ENCODE data around the gene GUK1.

GUK1 gene

GRCh38 chr1:228131766-228132165 lies 8.3 kb upstream of the GUK1 start:
- H2AFZ ChIP-seq (ENCODE audit: low read depth, low read length): no peak overlapping the region
- H3K36me3 ChIP-seq (ENCODE audit: insufficient read depth, low read length): no peaks in the 10 kb centered on the region
- peaks cover 3% of the 10 kb centered on the region; the same call in 1 of the 2 replicates for H3K4me1 ChIP-seq (ENCODE audit: insufficient read depth, low read length)
- DNase-seq (no peak), ATAC-seq (ENCODE audit: insufficient read depth, low read depth) (no peak)
- TF ChIP-seq EZH2 (IDR thresholded peaks at IDR 0.05; ENCODE audit: borderline replicate concordance, low read depth, low read length, severe bottlenecking) (no peak), CTCF (IDR thresholded peaks at IDR 0.05; ENCODE audit: borderline replicate concordance, extremely low read depth, low read length, poor library complexity, severe bottlenecking) (no peak)
- peaks cover 13% of the 10 kb centered on the region for H3K27me3 ChIP-seq (ENCODE audit: insufficient read depth, low read length, poor library complexity)
- no peaks in the 10 kb centered on the region for H4K20me1 ChIP-seq (ENCODE audit: insufficient read depth, low read length)
- no peak overlapping the region for H3K9ac ChIP-seq (ENCODE audit: low read depth, low read length)
- H3K27ac ChIP-seq (ENCODE audit: low read length): no peak overlapping the region
- H3K4me3 ChIP-seq (ENCODE audit: low read depth in 1 of 2, low read length in 2 of 2): no peak overlapping the region
- no peaks in the 10 kb centered on the region for H3K79me2 ChIP-seq (ENCODE audit: insufficient read depth, low read length)
- H3K9me3 ChIP-seq (ENCODE audit: insufficient read depth, low read length, severe bottlenecking): no peaks in the 10 kb centered on the region
- no peak overlapping the region for H3K4me2 ChIP-seq (ENCODE audit: insufficient read depth, low read length)

GRCh38 chr1:228134591-228134990 lies 5.5 kb upstream of the GUK1 start:
- no peak for DNase-seq
- Histone ChIP-seq H3K27ac (ENCODE audit: low read length) (no peak overlapping the region), H3K9me3 (ENCODE audit: insufficient read depth, low read length, severe bottlenecking) (no peaks in the 10 kb centered on the region), H3K4me2 (ENCODE audit: insufficient read depth, low read length) (no peak overlapping the region), H3K36me3 (ENCODE audit: insufficient read depth, low read length) (no peaks in the 10 kb centered on the region), H3K79me2 (ENCODE audit: insufficient read depth, low read length) (no peaks in the 10 kb centered on the region), H3K4me1 (ENCODE audit: insufficient read depth, low read length) (peaks cover 8% of the 10 kb centered on the region), H3K27me3 (ENCODE audit: insufficient read depth, low read length, poor library complexity) (peaks cover 16% of the 10 kb centered on the region), H3K4me3 (ENCODE audit: low read depth in 1 of 2, low read length in 2 of 2) (no peak overlapping the region), H3K9ac (ENCODE audit: low read depth, low read length) (no peak overlapping the region), H2AFZ (ENCODE audit: low read depth, low read length) (no peak overlapping the region), H4K20me1 (ENCODE audit: insufficient read depth, low read length) (no peaks in the 10 kb centered on the region)
- no peak for ATAC-seq (ENCODE audit: insufficient read depth, low read depth)
- no peak for TF ChIP-seq EZH2 (IDR thresholded peaks at IDR 0.05; ENCODE audit: borderline replicate concordance, low read depth, low read length, severe bottlenecking)
- no peak for TF ChIP-seq CTCF (IDR thresholded peaks at IDR 0.05; ENCODE audit: borderline replicate concordance, extremely low read depth, low read length, poor library complexity, severe bottlenecking)

- ATAC-seq (ENCODE audit: insufficient read depth, low read depth) (no peak), DNase-seq (no peak)
- peaks cover 17% of the 10 kb centered on the region; the same call in 1 of the 2 replicates for H3K36me3 ChIP-seq (ENCODE audit: insufficient read depth, low read length)
- no peaks in the 10 kb centered on the region for H3K9me3 ChIP-seq (ENCODE audit: insufficient read depth, low read length, severe bottlenecking)
- TF ChIP-seq EZH2 (IDR thresholded peaks at IDR 0.05; ENCODE audit: borderline replicate concordance, low read depth, low read length, severe bottlenecking): no peak
- TF ChIP-seq CTCF (IDR thresholded peaks at IDR 0.05; ENCODE audit: borderline replicate concordance, extremely low read depth, low read length, poor library complexity, severe bottlenecking): no peak
- peaks cover 18% of the 10 kb centered on the region for H3K79me2 ChIP-seq (ENCODE audit: insufficient read depth, low read length)
- no peak overlapping the region for H2AFZ ChIP-seq (ENCODE audit: low read depth, low read length)
- H3K27ac ChIP-seq (ENCODE audit: low read length): no peak overlapping the region
- no peak overlapping the region for H3K4me2 ChIP-seq (ENCODE audit: insufficient read depth, low read length)
- H3K9ac ChIP-seq (ENCODE audit: low read depth, low read length): no peak overlapping the region
- H3K27me3 ChIP-seq (ENCODE audit: insufficient read depth, low read length, poor library complexity): peaks cover 16% of the 10 kb centered on the region
- peaks cover 18% of the 10 kb centered on the region for H3K4me1 ChIP-seq (ENCODE audit: insufficient read depth, low read length)
- peaks cover 17% of the 10 kb centered on the region for H4K20me1 ChIP-seq (ENCODE audit: insufficient read depth, low read length)
- H3K4me3 ChIP-seq (ENCODE audit: low read depth in 1 of 2, low read length in 2 of 2): no peak overlapping the region
Observed at GRCh38 chr1:228136901-228137300, 3.2 kb upstream of the GUK1 start.
